HUES6 (cell line): ENCODE data around the gene OR52B6.

ENCODE experiments used
- H3K27ac ChIP-seq: 2 replicates; pipeline ENCODE4 v1.7.0; 2013; ENCODE audit warnings: low read depth, mild to moderate bottlenecking, low read length, inconsistent platforms
- H3K27me3 ChIP-seq: 2 replicates; pipeline ENCODE4 v1.6.1; 2013; ENCODE audit warnings: low read length; ENCODE audit not compliant: control insufficient read depth, insufficient read depth
- H3K36me3 ChIP-seq: 2 replicates; pipeline ENCODE4 v1.6.1; 2013; ENCODE audit warnings: low read length; ENCODE audit not compliant: control insufficient read depth, insufficient read depth
- H3K4me1 ChIP-seq: 2 replicates; pipeline ENCODE4 v1.6.1; 2013; ENCODE audit warnings: low read length; ENCODE audit not compliant: control insufficient read depth, insufficient read depth
- H3K4me3 ChIP-seq: 2 replicates; pipeline ENCODE4 v1.5.1; 2013; ENCODE audit warnings: low read depth, low read length
- H3K9ac ChIP-seq: one replicate; pipeline ENCODE4 v1.6.1; 2013; ENCODE audit warnings: mild to moderate bottlenecking, low read length
- H3K9me3 ChIP-seq: 2 replicates; pipeline ENCODE4 v1.6.1; 2013; ENCODE audit warnings: low read depth, low read length; ENCODE audit not compliant: control insufficient read depth, insufficient read depth

Gene OR52B6, protein sequence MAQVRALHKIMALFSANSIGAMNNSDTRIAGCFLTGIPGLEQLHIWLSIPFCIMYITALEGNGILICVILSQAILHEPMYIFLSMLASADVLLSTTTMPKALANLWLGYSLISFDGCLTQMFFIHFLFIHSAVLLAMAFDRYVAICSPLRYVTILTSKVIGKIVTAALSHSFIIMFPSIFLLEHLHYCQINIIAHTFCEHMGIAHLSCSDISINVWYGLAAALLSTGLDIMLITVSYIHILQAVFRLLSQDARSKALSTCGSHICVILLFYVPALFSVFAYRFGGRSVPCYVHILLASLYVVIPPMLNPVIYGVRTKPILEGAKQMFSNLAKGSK

DNA sequence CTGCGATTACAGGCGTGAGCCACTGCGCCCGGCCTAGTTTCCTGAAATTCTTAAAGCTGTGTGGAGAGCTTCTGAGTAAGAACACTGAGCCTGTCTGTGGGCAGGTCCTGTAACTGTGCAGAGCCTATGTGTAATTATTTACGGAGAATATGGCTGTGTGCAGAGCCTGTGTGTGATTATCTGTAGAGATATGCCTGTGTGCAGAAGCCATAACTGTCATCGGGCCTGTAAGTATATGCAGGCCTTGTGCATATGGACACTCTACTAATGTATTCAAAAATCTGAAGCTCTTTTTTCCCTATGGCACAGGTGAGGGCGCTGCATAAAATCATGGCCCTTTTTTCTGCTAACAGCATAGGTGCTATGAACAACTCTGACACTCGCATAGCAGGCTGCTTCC lies at the start of gene OR52B6:
OR52B6 (plus strand) TSS at position 301 of the 400 bp plus-strand sequence; CDS start at position 301, 0 bp downstream.
- H3K9me3 ChIP-seq = no peaks in the 10 kb centered on the region
- H3K36me3 ChIP-seq = no peaks in the 10 kb centered on the region
- no peaks in the 10 kb centered on the region for H3K4me1 ChIP-seq
- no peak within 1 kb of the TSS for H3K27ac ChIP-seq
- H3K27me3 ChIP-seq = no peaks in the 10 kb centered on the region
- no peak within 1 kb of the TSS for H3K4me3 ChIP-seq
- H3K9ac ChIP-seq = no peak within 1 kb of the TSS

DNA sequence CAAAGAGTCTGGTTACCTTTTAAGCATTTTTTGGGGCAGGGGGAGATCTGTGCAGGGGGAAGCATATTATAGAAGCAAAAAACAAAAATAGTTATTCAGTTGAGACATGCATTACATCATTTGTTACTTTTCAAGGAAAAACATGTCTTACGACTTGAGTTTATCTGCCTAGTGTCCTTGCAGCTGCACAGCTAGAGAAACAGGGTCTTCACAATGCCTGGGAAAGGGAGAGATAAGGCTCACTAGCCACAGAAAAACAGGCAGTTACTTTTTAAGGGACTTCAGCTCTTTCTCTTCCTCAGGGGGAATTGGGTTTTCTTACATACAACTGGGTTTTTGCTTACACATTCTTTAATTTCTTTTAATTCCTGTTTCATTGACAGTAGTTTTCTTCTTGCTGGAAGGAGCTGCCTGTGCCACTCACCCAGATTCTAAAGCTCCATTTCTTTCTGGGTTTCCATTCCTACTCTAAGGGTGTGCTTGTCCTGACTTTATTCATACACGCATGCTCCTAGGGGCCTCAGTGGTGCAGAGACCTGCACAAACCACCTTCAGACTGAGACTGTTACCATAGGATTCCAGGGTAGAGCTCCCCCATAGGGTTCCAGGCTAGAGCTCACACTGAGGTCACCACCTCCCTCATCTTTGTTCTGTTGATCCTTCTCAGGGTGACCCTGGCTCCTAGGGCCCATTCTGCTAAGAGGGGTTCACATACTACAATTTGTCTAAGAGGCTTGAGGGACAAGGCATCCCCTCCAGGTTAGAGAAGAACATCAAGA lies 49.4 kb upstream of the OR52B6 start:
- no peak overlapping the region for H3K27ac ChIP-seq
- H3K4me3 ChIP-seq = no peak overlapping the region
- no peaks in the 10 kb centered on the region for H3K4me1 ChIP-seq
- H3K9ac ChIP-seq = no peak overlapping the region
- no peaks in the 10 kb centered on the region for H3K9me3 ChIP-seq
- no peaks in the 10 kb centered on the region; the same call in 1 of the 2 replicates for H3K27me3 ChIP-seq
- no peaks in the 10 kb centered on the region for H3K36me3 ChIP-seq

DNA sequence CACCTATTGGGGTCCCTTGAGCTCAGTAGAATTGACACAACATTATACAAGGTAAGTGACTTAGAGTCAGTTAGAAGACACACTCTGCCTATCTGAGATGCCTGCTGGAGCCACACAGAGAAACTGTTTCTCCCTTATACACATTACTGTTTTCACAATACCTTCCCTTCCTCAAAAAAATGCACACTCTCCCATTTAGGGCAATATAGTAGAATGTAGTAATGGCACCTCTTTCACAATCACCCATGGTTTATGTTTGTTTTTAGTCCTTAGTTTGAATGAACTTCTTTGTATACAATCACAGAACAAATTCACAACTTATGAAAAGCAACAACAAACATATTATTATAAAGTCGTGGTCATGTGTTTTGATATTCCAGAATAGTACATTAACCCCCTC lies 46.6 kb upstream of the OR52B6 start:
- H3K36me3 ChIP-seq = no peaks in the 10 kb centered on the region

DNA sequence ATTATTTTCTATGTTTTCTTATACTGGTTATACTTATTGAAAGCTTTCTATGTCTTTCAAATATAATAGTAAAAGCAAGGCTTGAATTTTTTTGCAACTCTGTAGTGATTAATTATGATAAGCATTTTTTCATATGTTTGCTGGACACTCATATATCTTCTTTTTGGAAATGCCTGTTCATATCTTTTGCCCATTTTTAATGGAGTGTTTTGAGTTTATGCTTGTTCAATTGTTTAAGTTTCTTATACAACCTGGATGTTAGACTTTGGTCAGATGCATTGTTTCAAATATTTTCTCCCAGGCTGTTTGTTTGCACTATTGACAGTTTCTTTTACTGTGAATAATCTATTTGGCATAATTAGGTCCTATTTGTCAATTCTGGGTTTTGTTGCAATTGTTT lies 44.2 kb upstream of the OR52B6 start:
- Histone ChIP-seq H3K27me3 (no peaks in the 10 kb centered on the region), H3K9me3 (no peaks in the 10 kb centered on the region), H3K4me1 (no peaks in the 10 kb centered on the region), H3K27ac (no peak overlapping the region), H3K36me3 (no peaks in the 10 kb centered on the region), H3K9ac (no peak overlapping the region), H3K4me3 (no peak overlapping the region)

More for the DNA sequence above, 46.6 kb upstream of the OR52B6 start:
- no peaks in the 10 kb centered on the region for H3K27me3 ChIP-seq
- H3K9ac ChIP-seq = no peak overlapping the region
- no peak overlapping the region for H3K4me3 ChIP-seq
- no peak overlapping the region for H3K27ac ChIP-seq
- H3K9me3 ChIP-seq = no peaks in the 10 kb centered on the region
- H3K4me1 ChIP-seq = no peaks in the 10 kb centered on the region

DNA sequence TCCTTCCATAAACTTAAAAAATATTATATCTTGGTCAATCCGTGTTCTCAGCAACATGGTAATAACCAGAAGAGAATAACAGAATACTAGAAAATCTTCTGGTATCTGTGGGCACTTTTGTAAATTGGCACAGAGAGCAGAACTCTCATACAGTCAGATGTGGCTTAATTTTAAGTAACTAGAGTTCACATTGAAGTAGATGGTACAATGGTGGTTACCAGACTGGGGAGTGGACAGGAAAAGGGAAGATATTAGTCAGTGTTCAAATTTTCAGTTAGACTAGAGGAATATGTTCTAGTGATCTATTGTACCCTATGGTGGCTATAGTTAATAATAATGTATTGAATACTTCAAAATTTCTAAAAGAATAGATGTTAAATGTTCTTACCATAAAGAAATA lies 39.2 kb upstream of the OR52B6 start:
- no peak overlapping the region for H3K9ac ChIP-seq
- no peaks in the 10 kb centered on the region for H3K9me3 ChIP-seq
- no peaks in the 10 kb centered on the region for H3K4me1 ChIP-seq
- no peak overlapping the region for H3K27ac ChIP-seq
- no peaks in the 10 kb centered on the region for H3K27me3 ChIP-seq
- H3K4me3 ChIP-seq = no peak overlapping the region
- no peaks in the 10 kb centered on the region for H3K36me3 ChIP-seq

DNA sequence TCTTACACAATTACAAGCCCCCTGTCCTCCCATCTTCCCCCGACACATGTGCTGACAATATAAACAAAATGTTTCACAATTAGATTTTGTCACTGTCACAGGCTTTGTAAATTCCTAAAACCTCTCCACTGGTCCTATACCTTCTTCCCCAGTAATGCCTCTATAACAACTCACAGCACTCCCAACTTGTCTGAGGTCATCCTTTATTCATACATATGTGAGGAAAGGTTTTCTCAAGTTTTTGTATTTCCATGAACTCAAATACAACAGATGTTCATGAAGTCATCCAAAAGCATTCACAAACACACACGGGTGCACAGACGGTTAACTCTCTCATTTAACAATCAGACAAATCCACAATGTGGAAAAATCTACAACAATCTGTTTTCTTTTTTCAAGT lies 34.2 kb upstream of the OR52B6 start:
- H3K27me3 ChIP-seq = no peaks in the 10 kb centered on the region
- no peak overlapping the region for H3K9ac ChIP-seq
- H3K27ac ChIP-seq = no peak overlapping the region
- H3K4me3 ChIP-seq = no peak overlapping the region
- no peaks in the 10 kb centered on the region for H3K4me1 ChIP-seq
- no peaks in the 10 kb centered on the region for H3K36me3 ChIP-seq
- H3K9me3 ChIP-seq = no peaks in the 10 kb centered on the region

DNA sequence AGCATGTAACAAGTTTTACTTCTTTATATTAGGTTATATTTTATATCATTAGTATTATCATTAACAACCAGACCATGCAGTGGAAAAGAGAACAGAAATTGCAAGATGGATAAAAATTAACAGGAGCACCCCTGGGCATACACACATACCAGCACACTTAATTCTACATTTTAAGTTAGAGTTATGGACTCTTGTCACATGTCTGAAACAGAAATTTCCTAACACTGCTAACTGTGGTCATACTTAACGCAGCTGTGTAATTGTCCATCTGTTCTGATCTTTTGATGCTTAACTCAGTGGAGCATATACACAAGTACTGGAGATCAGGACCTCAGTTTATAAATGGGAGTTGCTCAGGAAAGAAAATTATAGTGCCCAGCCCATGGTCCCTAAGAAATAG lies 32.7 kb upstream of the OR52B6 start:
- H3K27me3 ChIP-seq = no peaks in the 10 kb centered on the region
- no peak overlapping the region for H3K4me3 ChIP-seq
- H3K9ac ChIP-seq = no peak overlapping the region
- no peak overlapping the region for H3K27ac ChIP-seq
- H3K4me1 ChIP-seq = no peaks in the 10 kb centered on the region
- H3K36me3 ChIP-seq = no peaks in the 10 kb centered on the region
- no peaks in the 10 kb centered on the region for H3K9me3 ChIP-seq

DNA sequence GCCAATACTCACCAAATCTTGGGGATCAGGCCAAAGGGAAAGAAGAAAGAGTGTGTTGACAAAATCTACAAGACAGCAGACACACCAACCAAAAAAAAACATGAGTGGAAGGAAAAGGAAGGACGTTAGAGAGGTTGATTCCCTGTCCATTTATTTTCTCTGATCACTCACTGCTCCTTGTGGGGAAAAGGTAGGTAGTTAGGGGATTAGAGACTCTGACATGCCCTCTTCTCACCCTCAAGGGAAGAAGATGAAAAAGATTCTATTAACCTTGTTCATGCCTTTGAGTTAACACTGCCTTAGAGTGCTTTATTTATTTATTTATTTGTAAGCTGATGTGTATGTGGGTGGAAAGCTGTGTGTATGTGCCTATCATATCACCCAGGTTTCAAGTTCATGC lies 32.2 kb upstream of the OR52B6 start, which contains the start of gene OR52H1:
OR52H1 (minus strand) TSS at position 101 of the 400 bp plus-strand sequence. CDS start 3,035 bp downstream, outside the sequence.
- H3K9me3 ChIP-seq = no peaks in the 10 kb centered on the region
- H3K4me1 ChIP-seq = no peaks in the 10 kb centered on the region
- H3K4me3 ChIP-seq = no peak within 1 kb of the TSS
- no peak within 1 kb of the TSS for H3K9ac ChIP-seq
- no peaks in the 10 kb centered on the region for H3K36me3 ChIP-seq
- no peak within 1 kb of the TSS for H3K27ac ChIP-seq
- no peaks in the 10 kb centered on the region for H3K27me3 ChIP-seq

DNA sequence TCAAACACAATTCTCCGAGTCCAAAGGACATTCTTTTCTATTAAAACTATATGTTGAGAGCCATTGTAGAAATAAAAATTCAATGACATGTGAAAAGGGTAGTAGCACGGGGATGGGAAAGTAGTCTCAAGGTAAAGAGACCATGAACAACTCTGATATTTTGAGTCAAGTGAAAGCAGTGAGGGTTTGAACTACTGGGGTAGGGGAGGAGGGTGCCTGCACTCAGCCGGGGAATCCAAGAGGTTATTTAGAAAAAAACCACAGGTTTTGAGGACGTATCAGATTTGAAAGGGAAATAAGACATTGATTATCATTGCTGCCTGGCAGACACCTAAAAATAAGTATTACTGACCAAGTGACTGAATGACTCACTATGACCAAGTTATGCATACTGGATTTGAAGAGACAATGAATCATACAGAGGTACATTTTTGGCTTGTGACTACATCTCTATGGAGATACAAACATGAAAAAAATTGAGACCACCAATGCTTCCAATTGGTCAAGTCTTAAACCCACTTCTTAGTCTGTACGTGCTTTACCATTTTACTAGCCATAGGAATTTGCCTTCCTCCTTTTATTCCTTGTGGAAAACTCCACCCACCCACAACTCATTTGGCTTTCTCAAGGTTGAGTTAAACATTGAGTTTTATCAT lies 30.1 kb upstream of the OR52B6 start:
- Histone ChIP-seq H3K9ac (no peak overlapping the region), H3K36me3 (no peaks in the 10 kb centered on the region), H3K27ac (no peak overlapping the region), H3K4me1 (no peaks in the 10 kb centered on the region), H3K4me3 (no peak overlapping the region), H3K27me3 (no peaks in the 10 kb centered on the region), H3K9me3 (no peaks in the 10 kb centered on the region)

DNA sequence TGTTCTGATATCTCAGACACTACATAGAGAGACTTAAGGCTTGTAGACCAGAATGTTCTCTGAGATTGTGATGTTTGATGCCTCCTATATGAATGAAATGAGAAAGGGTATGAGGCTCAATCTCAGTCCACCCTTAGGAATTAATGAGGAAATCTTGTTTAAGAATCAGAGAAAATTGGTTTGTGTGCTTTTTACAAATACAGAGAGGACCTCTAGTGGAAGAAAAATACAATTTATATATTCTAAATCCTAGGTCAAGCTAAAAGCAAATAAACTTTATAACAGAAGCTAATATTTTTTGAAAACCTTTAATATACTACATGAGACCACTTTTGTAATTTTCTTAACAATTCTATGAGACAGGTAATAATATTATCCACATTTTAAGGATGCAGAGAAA lies 27.3 kb upstream of the OR52B6 start:
- Histone ChIP-seq H3K4me1 (0 out of 2 replicates have a peak, but pooled peaks cover 8% of the 10 kb centered on the region), H3K27ac (no peak overlapping the region), H3K9ac (no peak overlapping the region), H3K9me3 (no peaks in the 10 kb centered on the region), H3K27me3 (no peaks in the 10 kb centered on the region), H3K36me3 (no peaks in the 10 kb centered on the region), H3K4me3 (no peak overlapping the region)
